K562 (cell line): ENCODE data around the gene AHCYL2. TPM values are rescaled to one million over a fixed set of nuclear protein-coding genes. Genes with fewer than 3 reads are reported as not detected.

Experiments used
- ATAC-seq: fragments of 200-7000 bp; cut with Tn5 transposase; 3 replicates; pipeline ENCODE4 v1.9.1; 2020; ENCODE audit warnings: moderate library complexity
- BruUV-seq: library from RNA; stranded (reverse); fragments of 400-500 nt; replicated peaks from 2 replicates; lab custom pipeline; 2021; lab: Mats Ljungman, UMichigan
- CTCF ChIA-PET: fragments of 300-600 bp; formaldehyde crosslinking; extraction: SDS; loops from one replicate; lab custom pipeline; 2021; ENCODE audit warnings: low intra/inter-chr PET ratio; lab: Yijun Ruan, JAX
- POLR2A ChIA-PET: fragments of 300-600, 350-650 bp; sonication (Branson Sonifier 250); formaldehyde crosslinking; extraction: SDS; loops from one replicate; lab custom pipeline; 2021; ENCODE audit warnings: antibody characterized with exemption, inconsistent platforms; lab: Yijun Ruan, JAX
- DNase-seq, 4 experiments: peaks; one replicate each; pipeline versions ENCODE4 v3.0.0 to v3.0.0-alpha.2; 2011 to 2018; ENCODE audit warnings: low spot score in 3 of 4, mixed read lengths in 3 of 4; ENCODE audit errors: extremely low read depth in 1 of 4
- FAIRE-seq: peaks from 2 replicates; lab custom pipeline; 2011; peaks lifted over from hg19 to GRCh38; lab: Jason Lieb, UNC
- H2AFZ ChIP-seq: 2 replicates; pipeline ENCODE4 v1.6.0; 2011; ENCODE audit warnings: low read depth, low read length, control low read depth, inconsistent platforms
- H3K27ac ChIP-seq: fragments of 200-600 bp; 3 replicates; pipeline ENCODE4 v1.8.0; 2011; ENCODE audit warnings: low read depth, mild to moderate bottlenecking, control low read depth, inconsistent platforms, low read length, moderate library complexity, mixed read lengths; ENCODE audit errors: extremely low read depth
- H3K27me3 ChIP-seq, 2 experiments: fragments of 300-600 bp in 1 of 2; 2 replicates in 1 of 2; 3 replicates in 1 of 2; pipeline versions ENCODE4 v1.6.0 to v1.8.0; 2011; ENCODE audit warnings: inconsistent platforms in 2 of 2, low read length in 2 of 2, mild to moderate bottlenecking in 1 of 2, mixed read lengths in 1 of 2, moderate library complexity in 1 of 2; ENCODE audit not compliant: control insufficient read depth in 2 of 2, insufficient read depth in 2 of 2
- H3K36me3 ChIP-seq: fragments of 300-600 bp; 3 replicates; pipeline ENCODE4 v1.8.0; 2011; ENCODE audit warnings: mild to moderate bottlenecking, low read length, inconsistent platforms; ENCODE audit not compliant: control insufficient read depth, insufficient read depth
- H3K4me1 ChIP-seq, 2 experiments: fragments of 200-600 bp in 1 of 2; replicated peaks in 1 of 2; 2 replicates in 1 of 2; 3 replicates in 1 of 2; pipeline versions ENCODE4 v1.5.1 to v1.8.0; 2011; ENCODE audit warnings: inconsistent platforms in 2 of 2, low read length in 2 of 2, mild to moderate bottlenecking in 1 of 2, mixed read lengths in 1 of 2, moderate library complexity in 1 of 2; ENCODE audit not compliant: control insufficient read depth in 2 of 2, insufficient read depth in 2 of 2
- H3K4me2 ChIP-seq: 2 replicates; pipeline ENCODE4 v1.6.1; 2011; ENCODE audit warnings: low read length, control low read depth, inconsistent platforms, mixed read lengths; ENCODE audit not compliant: insufficient read depth
- H3K4me3 ChIP-seq: fragments of 200-600 bp; sonication (generic), shearing (Covaris generic); 2 replicates; pipeline ENCODE4 v1.5.1; 2016; ENCODE audit warnings: control low read depth, inconsistent platforms
- H3K79me2 ChIP-seq: fragments of 200-600 bp; 3 replicates; pipeline ENCODE4 v1.8.0; 2011; ENCODE audit warnings: low read length, inconsistent platforms; ENCODE audit not compliant: control insufficient read depth, insufficient read depth
- H3K9ac ChIP-seq, 2 experiments: 2 replicates each; pipeline versions ENCODE4 v1.6.0 to v1.6.1; 2011; ENCODE audit warnings: low read depth in 2 of 2, low read length in 2 of 2, control low read depth in 1 of 2, inconsistent platforms in 1 of 2, mild to moderate bottlenecking in 1 of 2, mixed read lengths in 1 of 2; ENCODE audit not compliant: insufficient read depth in 1 of 2
- H3K9me1 ChIP-seq: one replicate; pipeline ENCODE4 v1.6.0; 2011; ENCODE audit warnings: inconsistent platforms, mild to moderate bottlenecking, low read length, moderate library complexity; ENCODE audit not compliant: control insufficient read depth, insufficient read depth
- H3K9me3 ChIP-seq: replicated peaks from 2 replicates; pipeline ENCODE4 v1.5.1; 2011; ENCODE audit warnings: low read depth, low read length, inconsistent platforms; ENCODE audit not compliant: control insufficient read depth, insufficient read depth
- H4K20me1 ChIP-seq: replicated peaks from 2 replicates; pipeline ENCODE4 v1.6.1; 2011; ENCODE audit warnings: low read length, inconsistent platforms, mixed read lengths; ENCODE audit not compliant: control insufficient read depth, insufficient read depth
- CBFA2T3 ChIP-seq: fragments of 450-650 bp; IDR thresholded peaks from 2 replicates; pipeline ENCODE4 v1.6.1; 2017
- CCNT2 ChIP-seq: IDR thresholded peaks from 2 replicates; pipeline ENCODE4 v1.6.1; 2011; ENCODE audit warnings: borderline replicate concordance, low read depth, mild to moderate bottlenecking, moderate library complexity, mixed read lengths, low read length; ENCODE audit not compliant: insufficient read length; ENCODE audit errors: extremely low read depth
- NFIC ChIP-seq: fragments of 450-650 bp; IDR thresholded peaks from 2 replicates; pipeline ENCODE4 v1.6.1; 2017; ENCODE audit warnings: mild to moderate bottlenecking, inconsistent platforms
- RB1 ChIP-seq: fragments of 450-650 bp; IDR thresholded peaks from 2 replicates; pipeline ENCODE4 v1.6.1; 2017; ENCODE audit warnings: low read depth, mild to moderate bottlenecking
- SMAD4 ChIP-seq: fragments of 250-450 bp; sonication (Bioruptor Pico); conservative IDR thresholded peaks from 2 replicates; pipeline ENCODE4 v1.8.0; 2021; ENCODE audit warnings: inconsistent platforms, mild to moderate bottlenecking, moderate library complexity
- SMARCE1 ChIP-seq: fragments of 450-650 bp; IDR thresholded peaks from 2 replicates; pipeline ENCODE4 v1.7.1; 2016; ENCODE audit warnings: mild to moderate bottlenecking
- SPI1 ChIP-seq: IDR thresholded peaks from 2 replicates; pipeline ENCODE4 v1.6.1; 2011; ENCODE audit warnings: low read depth, low read length, control low read depth, borderline replicate concordance
- WGBS: fragments of 100-300 bp; shearing (Covaris generic); methylation state at CpG from one replicate; pipeline ENCODE4 v1.1.6; 2016; ENCODE audit warnings: low coverage, mixed read lengths; ENCODE audit not compliant: insufficient coverage; ENCODE audit errors: missing lambda C conversion rate; 5-methylcytosine and 5-hydroxymethylcytosine counted together
- in situ Hi-C: fragments of 300-500 bp; cut with MboI; formaldehyde crosslinking; loops from 4 replicates; pipeline ENCODE4 v1.15.0; 2018; ENCODE audit warnings: inconsistent platforms, mixed read lengths
- intact Hi-C: fragments of 100-400 bp; cut with micrococcal nuclease; formaldehyde crosslinking; loops from 2 replicates; pipeline ENCODE4 v1.14.2; 2022
- polyA plus RNA-seq, 8 experiments: library from polyadenylated mRNA; depleted of rRNA in 4 of 8; stranded (reverse) in 5 of 8; unstranded in 3 of 8; fragments of >200 nt; fragmentation: Nextera tagmentation in 2 of 8; fragmentation: Illumina TruSeq in 1 of 8; extraction: Ambion mirVana in 2 of 8; extraction: Trizol in 1 of 8; gene quantifications; 2 replicates each; pipeline versions ENCODE4 v1.2.1 to v1.2.3, GENCODE V29; 2011 to 2014; ENCODE audit warnings: inconsistent platforms in 1 of 8, missing spikeins in 1 of 8
- total RNA-seq, 7 experiments: library from RNA; depleted of rRNA in 6 of 7; stranded (reverse); fragments of >200 nt in 6 of 7; fragmentation: Illumina TruSeq in 2 of 7; extraction: Trizol in 2 of 7; gene quantifications; 2 replicates each; pipeline versions ENCODE4 v1.2.1 to v1.2.3, GENCODE V29; 2011 to 2021; ENCODE audit warnings: low replicate concordance in 1 of 7
- TF ChIP-seq, protein P1 (sequence below): IDR thresholded peaks from 3 replicates; pipeline ENCODE4 v1.6.1; 2011; ENCODE audit warnings: borderline replicate concordance, mild to moderate bottlenecking, moderate library complexity; ENCODE audit not compliant: insufficient read length; ENCODE audit errors: extremely low read depth
- TF ChIP-seq, protein P2 (sequence below): sonication (generic); IDR thresholded peaks from 2 replicates; pipeline ENCODE4 v1.6.1; 2016

AHCYL2 gene
- total and polyA plus RNA-seq, 9 of the 15 experiments (the other 6 are each of a cell fraction or from before 2014, with no cell fraction given) = 0.93 to 10.5 (median 5.2) TPM

DNA sequence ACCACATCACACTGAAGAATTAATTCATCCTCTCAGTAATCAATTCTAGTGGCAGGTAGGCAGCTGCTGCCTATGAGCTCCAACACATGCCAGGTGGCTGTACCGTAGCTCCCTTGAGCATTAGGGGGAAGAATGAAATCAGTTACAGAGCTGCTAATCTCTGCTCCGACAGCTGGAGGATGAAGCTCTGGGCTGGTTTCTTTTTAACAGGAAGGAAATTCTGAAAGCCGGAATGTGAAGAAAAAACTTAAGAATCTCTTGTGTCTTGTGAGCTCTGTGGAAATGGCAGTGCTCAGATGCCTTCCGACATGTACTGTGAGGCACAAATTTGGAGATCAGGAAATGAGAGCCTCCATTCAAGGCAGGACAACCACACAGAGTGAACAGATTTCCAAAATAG lies 2.8 kb upstream of the AHCYL2 start:
- Histone ChIP-seq H4K20me1 (no peaks in the 10 kb centered on the region), H3K4me1 (peaks cover 5 to 11% of the 10 kb centered on the region in 2 experiments; a peak in 4 of 5 replicates), H3K36me3 (no peaks in the 10 kb centered on the region), H3K4me3 (no peak overlapping the region), H3K79me2 (peaks cover 5% of the 10 kb centered on the region; the same call in 1 of the 3 replicates), H3K27me3 (peaks cover 6 to 15% of the 10 kb centered on the region in 2 experiments; a peak in 1 of 5 replicates), H3K9ac (no peak overlapping the region), H2AFZ (no peak overlapping the region), H3K4me2 (no peak overlapping the region), H3K27ac (no peak overlapping the region), H3K9me1 (no peaks in the 10 kb centered on the region), H3K9me3 (no peaks in the 10 kb centered on the region)
- no TSS peak for BruUV-seq
- ChIA-PET POLR2A (interaction anchor here (1.2 kb wide), 1 partner anchor 8 kb away, joined by 3 read pairs; no protein-coding TSS in a partner anchor), CTCF (interaction anchor here (0.6 to 1.1 kb wide), 3 partner anchors 18 to 626 kb away, joined by 3 to 4 read pairs (median 4); no protein-coding TSS in a partner anchor)
- FAIRE-seq (no peak), DNase-seq (no peak), ATAC-seq (no peak)
- in situ Hi-C loops (loop anchor here (5.0 kb wide), 1 partner anchor 250 kb away; no protein-coding TSS in a partner anchor), intact Hi-C loops (loop anchor here (10.0 kb wide), 1 partner anchor 603 kb away; no protein-coding TSS in a partner anchor)
- 26% methylated on average over 4 of the region's 4 CpGs for WGBS
- TF ChIP-seq CBFA2T3 (0 out of 2 replicates have a peak, but pooled peaks have one; percentile 6), SPI1 (no peak)

DNA sequence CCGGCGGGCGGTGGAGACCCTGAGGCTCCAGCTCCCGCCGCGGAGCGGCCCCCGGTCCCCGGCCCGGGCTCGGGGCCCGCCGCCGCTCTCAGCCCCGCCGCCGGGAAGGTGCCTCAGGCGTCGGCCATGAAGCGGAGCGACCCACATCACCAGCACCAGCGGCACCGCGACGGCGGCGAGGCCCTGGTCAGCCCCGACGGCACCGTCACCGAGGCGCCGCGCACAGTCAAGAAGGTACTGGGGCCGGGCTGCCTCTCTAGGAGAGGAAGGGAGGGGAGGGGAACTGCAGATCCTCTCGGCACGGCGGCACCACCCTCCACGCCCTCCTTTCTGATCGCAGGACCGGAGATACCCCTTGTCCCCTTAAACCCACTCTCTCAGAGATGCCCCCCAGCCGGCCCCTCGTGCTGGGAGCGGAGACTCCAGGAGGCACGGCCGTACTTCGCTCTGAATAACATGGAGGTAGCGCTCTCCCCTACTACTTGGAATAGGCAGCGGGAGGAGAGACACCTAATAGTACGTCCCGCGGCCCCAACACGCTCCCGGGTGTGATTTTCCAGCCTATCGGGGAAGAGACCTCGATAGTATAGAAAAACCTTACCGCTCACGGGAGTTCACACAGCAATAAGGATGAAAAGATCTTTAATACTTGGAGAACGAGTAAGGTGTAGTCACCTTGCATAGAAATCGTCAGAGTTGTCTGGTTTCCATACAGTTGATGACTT lies 538 bp downstream of the AHCYL2 start:
- Histone ChIP-seq H3K27ac (peak overlapping the region; percentile 90; the same call in 1 of the 3 replicates), H3K79me2 (peaks cover 5% of the 10 kb centered on the region; the same call in 1 of the 3 replicates), H3K4me3 (peak overlapping the region; percentile 73), H2AFZ (peak overlapping the region; percentile 86), H3K36me3 (no peaks in the 10 kb centered on the region), H3K9ac (peak overlapping the region; percentile 63 to 97), H3K4me1 (peaks cover 5 to 11% of the 10 kb centered on the region in 2 experiments; a peak in 4 of 5 replicates), H3K4me2 (peak overlapping the region; percentile 86), H3K9me3 (no peaks in the 10 kb centered on the region), H4K20me1 (no peaks in the 10 kb centered on the region), H3K27me3 (peaks cover 0 to 4% of the 10 kb centered on the region in 2 experiments; a peak in 1 of 5 replicates), H3K9me1 (no peaks in the 10 kb centered on the region)
- POLR2A ChIA-PET = interaction anchor here (0.6 to 3.4 kb wide), 6 partner anchors 12 to 385 kb away, joined by 3 to 15 read pairs (median 3); no protein-coding TSS in a partner anchor
- peak; percentile 61 to 74 (median 63) for DNase-seq
- no TSS peak for BruUV-seq
- under 1% methylated on average over 60 of the region's 60 CpGs for WGBS
- in situ Hi-C loops = no loop called here
- intact Hi-C loops = loop anchor here (10.0 kb wide), 1 partner anchor 599 kb away; no protein-coding TSS in a partner anchor
- CTCF ChIA-PET = interaction anchor here (1.1 to 2.0 kb wide), 2 partner anchors 73 to 247 kb away, joined by 3 to 5 read pairs; no protein-coding TSS in a partner anchor
- FAIRE-seq = no peak
- peak; percentile 69 for ATAC-seq
- TF ChIP-seq SMARCE1 (peak; percentile 9; the same call in 1 of the 2 replicates), CCNT2 (no peak), NFIC (peak; percentile 71), RB1 (peak; percentile 69; the same call in 1 of the 2 replicates), SMAD4 (peak; percentile 59; the same call in 1 of the 2 replicates)
- TF ChIP-seq, protein P1, sequence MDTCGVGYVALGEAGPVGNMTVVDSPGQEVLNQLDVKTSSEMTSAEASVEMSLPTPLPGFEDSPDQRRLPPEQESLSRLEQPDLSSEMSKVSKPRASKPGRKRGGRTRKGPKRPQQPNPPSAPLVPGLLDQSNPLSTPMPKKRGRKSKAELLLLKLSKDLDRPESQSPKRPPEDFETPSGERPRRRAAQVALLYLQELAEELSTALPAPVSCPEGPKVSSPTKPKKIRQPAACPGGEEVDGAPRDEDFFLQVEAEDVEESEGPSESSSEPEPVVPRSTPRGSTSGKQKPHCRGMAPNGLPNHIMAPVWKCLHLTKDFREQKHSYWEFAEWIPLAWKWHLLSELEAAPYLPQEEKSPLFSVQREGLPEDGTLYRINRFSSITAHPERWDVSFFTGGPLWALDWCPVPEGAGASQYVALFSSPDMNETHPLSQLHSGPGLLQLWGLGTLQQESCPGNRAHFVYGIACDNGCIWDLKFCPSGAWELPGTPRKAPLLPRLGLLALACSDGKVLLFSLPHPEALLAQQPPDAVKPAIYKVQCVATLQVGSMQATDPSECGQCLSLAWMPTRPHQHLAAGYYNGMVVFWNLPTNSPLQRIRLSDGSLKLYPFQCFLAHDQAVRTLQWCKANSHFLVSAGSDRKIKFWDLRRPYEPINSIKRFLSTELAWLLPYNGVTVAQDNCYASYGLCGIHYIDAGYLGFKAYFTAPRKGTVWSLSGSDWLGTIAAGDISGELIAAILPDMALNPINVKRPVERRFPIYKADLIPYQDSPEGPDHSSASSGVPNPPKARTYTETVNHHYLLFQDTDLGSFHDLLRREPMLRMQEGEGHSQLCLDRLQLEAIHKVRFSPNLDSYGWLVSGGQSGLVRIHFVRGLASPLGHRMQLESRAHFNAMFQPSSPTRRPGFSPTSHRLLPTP = peak; percentile 6
- TF ChIP-seq, protein P2, sequence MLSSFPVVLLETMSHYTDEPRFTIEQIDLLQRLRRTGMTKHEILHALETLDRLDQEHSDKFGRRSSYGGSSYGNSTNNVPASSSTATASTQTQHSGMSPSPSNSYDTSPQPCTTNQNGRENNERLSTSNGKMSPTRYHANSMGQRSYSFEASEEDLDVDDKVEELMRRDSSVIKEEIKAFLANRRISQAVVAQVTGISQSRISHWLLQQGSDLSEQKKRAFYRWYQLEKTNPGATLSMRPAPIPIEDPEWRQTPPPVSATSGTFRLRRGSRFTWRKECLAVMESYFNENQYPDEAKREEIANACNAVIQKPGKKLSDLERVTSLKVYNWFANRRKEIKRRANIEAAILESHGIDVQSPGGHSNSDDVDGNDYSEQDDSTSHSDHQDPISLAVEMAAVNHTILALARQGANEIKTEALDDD = no peak
